ENCODE measurements around the gene OR10Z1. TPM values are rescaled to one million over a fixed set of nuclear protein-coding genes. Genes with fewer than 3 reads are reported as not detected.

OR10Z1 gene
- total RNA-seq (not detected), polyA plus RNA-seq (not detected)
- long read RNA-seq, donor 1, result 0 reads
- long read RNA-seq, donor 2, result 0 reads
- long read RNA-seq, donor 3, result 0 reads
- long read RNA-seq, donor 4, result 0 reads
- long read RNA-seq, donor 5, result 0 reads
- long read RNA-seq, donor 6, result 0 reads
- long read RNA-seq, donor 7, result 0 reads
- long read RNA-seq, donor 8, result 0 reads
- long read RNA-seq, donor 9, partial matches to known transcripts, result 0 of 1 reads
- long read RNA-seq, donor 9, other reads (novel, unspliced or antisense), result 0 of 1 reads
- long read RNA-seq, donor 10, result 0 reads

GRCh38 chr1:158604968-158605367 lies at the start of gene OR10Z1:
TSS of gene OR10Z1 (plus strand) at chr1:158605268. CDS start at chr1:158606439, 1,171 bp downstream.
- H3K9me3 ChIP-seq, result no peaks in the 10 kb centered on the region
- H3K27me3 ChIP-seq, result no peaks in the 10 kb centered on the region
- H3K4me3 ChIP-seq, result no peak within 1 kb of the TSS
- TF ChIP-seq EP300 (IDR thresholded peaks at IDR 0.05), result no peak
- no peak for TF ChIP-seq POLR2AphosphoS5 (IDR thresholded peaks at IDR 0.05)
- no peak for TF ChIP-seq POLR2A (IDR thresholded peaks at IDR 0.05)
- TF ChIP-seq CTCF (IDR thresholded peaks at IDR 0.05), result no peak
- no peak for DNase-seq
- 57 to 71% (median 68%) methylated on average over 1 of the region's 1 CpG for WGBS, 5 donors
- no peaks in the 10 kb centered on the region for H3K4me1 ChIP-seq
- no peaks in the 10 kb centered on the region for H3K36me3 ChIP-seq
- no peak within 1 kb of the TSS for H3K27ac ChIP-seq
- intact Hi-C loops (cut with DNase I; ENCODE audit: low total_unique reads), result no loop called here

- no peak overlapping the region for H3K4me3 ChIP-seq
- H3K36me3 ChIP-seq, result no peaks in the 10 kb centered on the region
- TF ChIP-seq POLR2AphosphoS5 (IDR thresholded peaks at IDR 0.05), result no peak
- TF ChIP-seq POLR2A (IDR thresholded peaks at IDR 0.05), result no peak
- TF ChIP-seq CTCF (IDR thresholded peaks at IDR 0.05), result no peak
- TF ChIP-seq EP300 (IDR thresholded peaks at IDR 0.05), result no peak
- no peaks in the 10 kb centered on the region for H3K4me1 ChIP-seq
- no peak for DNase-seq
- no peaks in the 10 kb centered on the region for H3K9me3 ChIP-seq
- intact Hi-C loops (cut with DNase I; ENCODE audit: low total_unique reads), result no loop called here
- WGBS, 5 donors, result 85 to 96% (median 87%) methylated on average over 1 of the region's 1 CpG
- no peaks in the 10 kb centered on the region for H3K27me3 ChIP-seq
- H3K27ac ChIP-seq, result no peak overlapping the region
These were observed 45.4 kb upstream of the OR10Z1 start for GRCh38 chr1:158559696-158560095.

GRCh38 chr1:158563853-158564252 lies 41.2 kb upstream of the OR10Z1 start:
- no peaks in the 10 kb centered on the region for H3K27me3 ChIP-seq
- intact Hi-C loops (cut with DNase I; ENCODE audit: low total_unique reads), result no loop called here
- no peak for DNase-seq
- 72 to 88% (median 79%) methylated on average over 2 of the region's 2 CpGs for WGBS, 5 donors
- H3K4me1 ChIP-seq, result no peaks in the 10 kb centered on the region
- H3K4me3 ChIP-seq, result no peak overlapping the region
- no peaks in the 10 kb centered on the region for H3K9me3 ChIP-seq
- H3K36me3 ChIP-seq, result no peaks in the 10 kb centered on the region
- H3K27ac ChIP-seq, result no peak overlapping the region
- no peak for TF ChIP-seq CTCF (IDR thresholded peaks at IDR 0.05)
- no peak for TF ChIP-seq EP300 (IDR thresholded peaks at IDR 0.05)
- TF ChIP-seq POLR2AphosphoS5 (IDR thresholded peaks at IDR 0.05), result no peak
- no peak for TF ChIP-seq POLR2A (IDR thresholded peaks at IDR 0.05)

- H3K36me3 ChIP-seq, result no peaks in the 10 kb centered on the region
- WGBS, 5 donors, result 54 to 75% (median 60%) methylated on average over 2 of the region's 2 CpGs
- H3K27me3 ChIP-seq, result no peaks in the 10 kb centered on the region
- H3K9me3 ChIP-seq, result no peaks in the 10 kb centered on the region
- H3K27ac ChIP-seq, result no peak overlapping the region
- DNase-seq, result no peak
- H3K4me3 ChIP-seq, result no peak overlapping the region
- intact Hi-C loops (cut with DNase I; ENCODE audit: low total_unique reads), result no loop called here
- TF ChIP-seq POLR2AphosphoS5 (IDR thresholded peaks at IDR 0.05) (no peak), POLR2A (IDR thresholded peaks at IDR 0.05) (no peak), CTCF (IDR thresholded peaks at IDR 0.05) (no peak), EP300 (IDR thresholded peaks at IDR 0.05) (no peak)
- no peaks in the 10 kb centered on the region for H3K4me1 ChIP-seq
These were observed 40.5 kb upstream of the OR10Z1 start for GRCh38 chr1:158564608-158565007.

All from stomach (tissue), 19 donors.